HepG2 (cell line): ENCODE measurements around the gene MYO3B. TPM values are rescaled to one million over a fixed set of nuclear protein-coding genes. Genes with fewer than 3 reads are reported as not detected.

Experiments used
- STAG1 ChIP-seq: sonication (generic); formaldehyde crosslinking; IDR thresholded peaks from 2 replicates; pipeline ENCODE4 v1.4.0; 2020; ENCODE audit warnings: missing genetic modification reagents
- polyA plus RNA-seq, 8 experiments: library from polyadenylated mRNA; depleted of rRNA in 3 of 8; stranded (reverse) in 7 of 8; unstranded in 1 of 8; fragments of >200 nt; fragmentation: Illumina TruSeq in 4 of 8; extraction: Trizol in 4 of 8; gene quantifications; 2 replicates each; pipeline versions ENCODE4 v1.2.1 to v1.2.3, GENCODE V29; 2011 to 2016; ENCODE audit warnings: low read depth in 4 of 8, missing spikeins in 1 of 8, mixed read lengths in 1 of 8; ENCODE audit not compliant: insufficient read depth in 1 of 8
- total RNA-seq, 5 experiments: library from RNA; depleted of rRNA; stranded (reverse); fragments of >200 nt; fragmentation: Illumina TruSeq; extraction: Trizol; gene quantifications; 2 replicates each; pipeline ENCODE4 v1.2.3, GENCODE V29; 2016; ENCODE audit warnings: low read depth in 1 of 5
- TF ChIP-seq, protein P1 (sequence below): IDR thresholded peaks from 2 replicates; pipeline ENCODE4 v1.4.0; 2020; ENCODE audit warnings: mild to moderate bottlenecking, missing genetic modification reagents
- TF ChIP-seq, protein P2 (sequence below): sonication (generic); formaldehyde crosslinking; IDR thresholded peaks from 2 replicates; pipeline ENCODE4 v1.8.1; 2022; ENCODE audit warnings: low read depth, mild to moderate bottlenecking, missing genetic modification reagents
- TF ChIP-seq, protein P3 (sequence below): sonication (generic); formaldehyde crosslinking; IDR thresholded peaks from 2 replicates; pipeline ENCODE4 v1.4.0; 2020; ENCODE audit warnings: mild to moderate bottlenecking, missing genetic modification reagents

The MYO3B gene
- total and polyA plus RNA-seq, 2 of the 13 experiments (the other 11 are each of a cell fraction or from before 2014, with no cell fraction given): 0.01 TPM; not detected in 1

DNA sequence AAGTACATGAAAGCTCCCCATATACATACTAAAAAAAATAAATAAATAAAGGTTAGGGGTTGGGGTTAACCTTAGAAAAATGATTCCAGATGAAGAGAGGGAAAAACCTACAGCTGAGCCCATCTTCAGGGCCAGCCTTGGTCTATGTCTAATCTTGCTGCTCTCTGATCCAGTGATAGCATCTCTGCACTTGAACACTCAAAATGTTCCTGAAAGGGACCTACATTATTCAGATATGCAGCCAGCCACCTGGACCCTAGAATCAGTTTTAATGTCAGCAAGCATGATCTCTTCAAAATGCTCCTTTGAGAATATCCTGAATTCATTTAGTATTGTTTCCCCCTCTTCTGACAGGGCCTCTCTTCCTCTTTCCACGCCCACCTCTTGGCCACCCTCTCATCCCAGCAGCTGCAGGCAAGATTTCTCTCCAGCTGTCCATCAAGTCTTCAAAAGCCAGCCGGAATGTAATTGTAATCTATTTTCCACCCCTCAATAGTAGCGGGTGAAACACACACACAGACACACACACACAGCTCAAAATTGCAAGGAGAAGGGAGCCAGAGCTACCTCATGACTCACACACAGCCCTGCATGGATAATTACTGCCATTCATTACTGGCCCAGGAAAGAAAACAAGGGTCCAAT is 135.5 kb downstream of the MYO3B start (continued):
- TF ChIP-seq, protein P1, sequence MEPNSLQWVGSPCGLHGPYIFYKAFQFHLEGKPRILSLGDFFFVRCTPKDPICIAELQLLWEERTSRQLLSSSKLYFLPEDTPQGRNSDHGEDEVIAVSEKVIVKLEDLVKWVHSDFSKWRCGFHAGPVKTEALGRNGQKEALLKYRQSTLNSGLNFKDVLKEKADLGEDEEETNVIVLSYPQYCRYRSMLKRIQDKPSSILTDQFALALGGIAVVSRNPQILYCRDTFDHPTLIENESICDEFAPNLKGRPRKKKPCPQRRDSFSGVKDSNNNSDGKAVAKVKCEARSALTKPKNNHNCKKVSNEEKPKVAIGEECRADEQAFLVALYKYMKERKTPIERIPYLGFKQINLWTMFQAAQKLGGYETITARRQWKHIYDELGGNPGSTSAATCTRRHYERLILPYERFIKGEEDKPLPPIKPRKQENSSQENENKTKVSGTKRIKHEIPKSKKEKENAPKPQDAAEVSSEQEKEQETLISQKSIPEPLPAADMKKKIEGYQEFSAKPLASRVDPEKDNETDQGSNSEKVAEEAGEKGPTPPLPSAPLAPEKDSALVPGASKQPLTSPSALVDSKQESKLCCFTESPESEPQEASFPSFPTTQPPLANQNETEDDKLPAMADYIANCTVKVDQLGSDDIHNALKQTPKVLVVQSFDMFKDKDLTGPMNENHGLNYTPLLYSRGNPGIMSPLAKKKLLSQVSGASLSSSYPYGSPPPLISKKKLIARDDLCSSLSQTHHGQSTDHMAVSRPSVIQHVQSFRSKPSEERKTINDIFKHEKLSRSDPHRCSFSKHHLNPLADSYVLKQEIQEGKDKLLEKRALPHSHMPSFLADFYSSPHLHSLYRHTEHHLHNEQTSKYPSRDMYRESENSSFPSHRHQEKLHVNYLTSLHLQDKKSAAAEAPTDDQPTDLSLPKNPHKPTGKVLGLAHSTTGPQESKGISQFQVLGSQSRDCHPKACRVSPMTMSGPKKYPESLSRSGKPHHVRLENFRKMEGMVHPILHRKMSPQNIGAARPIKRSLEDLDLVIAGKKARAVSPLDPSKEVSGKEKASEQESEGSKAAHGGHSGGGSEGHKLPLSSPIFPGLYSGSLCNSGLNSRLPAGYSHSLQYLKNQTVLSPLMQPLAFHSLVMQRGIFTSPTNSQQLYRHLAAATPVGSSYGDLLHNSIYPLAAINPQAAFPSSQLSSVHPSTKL (CRISPR knock-in tag): no peak
- TF ChIP-seq, protein P2, sequence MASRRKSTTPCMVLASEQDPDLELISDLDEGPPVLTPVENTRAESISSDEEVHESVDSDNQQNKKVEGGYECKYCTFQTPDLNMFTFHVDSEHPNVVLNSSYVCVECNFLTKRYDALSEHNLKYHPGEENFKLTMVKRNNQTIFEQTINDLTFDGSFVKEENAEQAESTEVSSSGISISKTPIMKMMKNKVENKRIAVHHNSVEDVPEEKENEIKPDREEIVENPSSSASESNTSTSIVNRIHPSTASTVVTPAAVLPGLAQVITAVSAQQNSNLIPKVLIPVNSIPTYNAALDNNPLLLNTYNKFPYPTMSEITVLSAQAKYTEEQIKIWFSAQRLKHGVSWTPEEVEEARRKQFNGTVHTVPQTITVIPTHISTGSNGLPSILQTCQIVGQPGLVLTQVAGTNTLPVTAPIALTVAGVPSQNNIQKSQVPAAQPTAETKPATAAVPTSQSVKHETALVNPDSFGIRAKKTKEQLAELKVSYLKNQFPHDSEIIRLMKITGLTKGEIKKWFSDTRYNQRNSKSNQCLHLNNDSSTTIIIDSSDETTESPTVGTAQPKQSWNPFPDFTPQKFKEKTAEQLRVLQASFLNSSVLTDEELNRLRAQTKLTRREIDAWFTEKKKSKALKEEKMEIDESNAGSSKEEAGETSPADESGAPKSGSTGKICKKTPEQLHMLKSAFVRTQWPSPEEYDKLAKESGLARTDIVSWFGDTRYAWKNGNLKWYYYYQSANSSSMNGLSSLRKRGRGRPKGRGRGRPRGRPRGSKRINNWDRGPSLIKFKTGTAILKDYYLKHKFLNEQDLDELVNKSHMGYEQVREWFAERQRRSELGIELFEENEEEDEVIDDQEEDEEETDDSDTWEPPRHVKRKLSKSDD: no peak
- TF ChIP-seq, protein P3, sequence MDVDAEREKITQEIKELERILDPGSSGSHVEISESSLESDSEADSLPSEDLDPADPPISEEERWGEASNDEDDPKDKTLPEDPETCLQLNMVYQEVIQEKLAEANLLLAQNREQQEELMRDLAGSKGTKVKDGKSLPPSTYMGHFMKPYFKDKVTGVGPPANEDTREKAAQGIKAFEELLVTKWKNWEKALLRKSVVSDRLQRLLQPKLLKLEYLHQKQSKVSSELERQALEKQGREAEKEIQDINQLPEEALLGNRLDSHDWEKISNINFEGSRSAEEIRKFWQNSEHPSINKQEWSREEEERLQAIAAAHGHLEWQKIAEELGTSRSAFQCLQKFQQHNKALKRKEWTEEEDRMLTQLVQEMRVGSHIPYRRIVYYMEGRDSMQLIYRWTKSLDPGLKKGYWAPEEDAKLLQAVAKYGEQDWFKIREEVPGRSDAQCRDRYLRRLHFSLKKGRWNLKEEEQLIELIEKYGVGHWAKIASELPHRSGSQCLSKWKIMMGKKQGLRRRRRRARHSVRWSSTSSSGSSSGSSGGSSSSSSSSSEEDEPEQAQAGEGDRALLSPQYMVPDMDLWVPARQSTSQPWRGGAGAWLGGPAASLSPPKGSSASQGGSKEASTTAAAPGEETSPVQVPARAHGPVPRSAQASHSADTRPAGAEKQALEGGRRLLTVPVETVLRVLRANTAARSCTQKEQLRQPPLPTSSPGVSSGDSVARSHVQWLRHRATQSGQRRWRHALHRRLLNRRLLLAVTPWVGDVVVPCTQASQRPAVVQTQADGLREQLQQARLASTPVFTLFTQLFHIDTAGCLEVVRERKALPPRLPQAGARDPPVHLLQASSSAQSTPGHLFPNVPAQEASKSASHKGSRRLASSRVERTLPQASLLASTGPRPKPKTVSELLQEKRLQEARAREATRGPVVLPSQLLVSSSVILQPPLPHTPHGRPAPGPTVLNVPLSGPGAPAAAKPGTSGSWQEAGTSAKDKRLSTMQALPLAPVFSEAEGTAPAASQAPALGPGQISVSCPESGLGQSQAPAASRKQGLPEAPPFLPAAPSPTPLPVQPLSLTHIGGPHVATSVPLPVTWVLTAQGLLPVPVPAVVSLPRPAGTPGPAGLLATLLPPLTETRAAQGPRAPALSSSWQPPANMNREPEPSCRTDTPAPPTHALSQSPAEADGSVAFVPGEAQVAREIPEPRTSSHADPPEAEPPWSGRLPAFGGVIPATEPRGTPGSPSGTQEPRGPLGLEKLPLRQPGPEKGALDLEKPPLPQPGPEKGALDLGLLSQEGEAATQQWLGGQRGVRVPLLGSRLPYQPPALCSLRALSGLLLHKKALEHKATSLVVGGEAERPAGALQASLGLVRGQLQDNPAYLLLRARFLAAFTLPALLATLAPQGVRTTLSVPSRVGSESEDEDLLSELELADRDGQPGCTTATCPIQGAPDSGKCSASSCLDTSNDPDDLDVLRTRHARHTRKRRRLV (CRISPR knock-in tag): no peak
- no peak for TF ChIP-seq STAG1 (CRISPR knock-in tag)
